GM18861 (cell line): Measurements from ENCODE around the gene YARS1.

Experiments
- ATAC-seq: cut with Tn5 transposase; IDR thresholded peaks from one replicate; pipeline ENCODE4 v1.9.1; 2021; ENCODE audit not compliant: unreplicated experiment

Gene YARS1

DNA sequence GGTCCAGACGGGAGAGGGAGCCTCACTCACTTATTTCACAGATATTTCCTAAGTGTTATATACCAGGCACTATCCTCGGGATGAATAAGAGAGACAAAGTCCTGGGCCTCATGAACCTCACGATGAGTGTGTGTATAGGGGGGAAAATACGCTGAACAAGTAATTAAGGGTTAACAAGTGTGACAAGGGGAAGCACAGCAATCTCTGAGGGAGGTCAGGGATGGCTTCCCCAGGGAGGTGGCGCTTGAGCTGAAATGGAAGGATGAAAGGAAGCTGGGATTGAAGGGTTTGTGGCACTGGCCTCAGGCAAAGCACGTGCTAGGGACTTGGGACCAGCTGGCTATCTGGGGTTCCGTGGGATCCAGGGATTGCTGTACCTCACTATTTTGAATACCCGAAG, 68.2 kb downstream of the YARS1 start:
- ATAC-seq: no peak

DNA sequence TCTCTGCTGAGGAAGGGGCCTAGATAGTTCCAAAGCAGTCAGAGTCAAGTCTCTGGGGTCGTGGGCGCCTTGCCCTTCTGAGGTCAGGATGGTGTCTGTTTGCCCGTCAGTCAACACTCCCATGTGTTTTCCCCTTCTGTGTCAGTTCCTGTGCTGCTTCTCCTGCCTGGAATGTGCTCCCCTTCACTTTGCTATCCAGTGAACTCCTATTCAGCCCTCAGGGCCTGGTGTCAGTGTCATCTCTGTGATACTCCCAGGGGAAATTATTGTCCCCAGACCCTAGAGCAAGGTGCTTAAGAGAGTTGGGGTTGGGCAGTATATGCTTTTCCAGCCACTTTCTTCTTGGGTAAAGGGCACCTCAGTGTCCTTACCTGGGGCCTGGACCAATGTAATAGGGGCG, 68.8 kb downstream of the YARS1 start:
- ATAC-seq: no peak

DNA sequence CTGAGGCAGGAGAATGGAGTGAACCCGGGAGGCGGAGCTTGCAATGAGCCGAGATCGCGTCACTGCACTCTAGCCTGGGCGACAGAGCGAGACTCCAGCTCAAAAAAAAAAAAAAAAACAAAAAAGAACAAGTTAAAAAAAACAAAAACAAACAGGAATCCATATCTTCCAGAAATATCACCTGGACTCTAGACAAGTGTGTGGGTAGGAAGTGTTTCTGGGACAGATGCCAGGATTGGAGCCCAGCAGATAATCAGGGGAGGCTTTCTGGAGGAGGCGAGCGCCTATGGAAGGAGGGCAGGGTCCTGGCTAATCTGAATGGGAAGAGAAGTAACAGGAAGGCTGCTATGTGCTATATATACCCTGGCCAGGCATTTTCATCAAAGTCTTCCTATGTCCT, 71.0 kb downstream of the YARS1 start:
- no peak for ATAC-seq

DNA sequence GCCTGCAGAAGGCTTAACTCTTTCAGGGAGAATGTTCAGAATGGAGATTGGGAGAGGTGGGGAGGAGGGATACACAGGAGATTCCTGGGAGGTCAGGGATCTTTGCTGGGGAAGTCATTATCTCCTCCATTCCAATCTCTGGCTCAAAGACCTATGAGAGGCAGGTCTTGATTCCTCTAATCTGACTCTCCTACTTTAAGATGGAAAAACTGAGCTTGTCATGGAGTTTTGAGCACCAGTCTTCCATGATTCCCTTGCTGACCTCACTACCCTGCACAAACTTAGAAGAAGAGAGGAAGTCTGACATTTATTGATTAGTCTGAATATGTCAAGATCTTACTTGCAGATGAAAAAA, 73.1 kb downstream of the YARS1 start:
- no peak for ATAC-seq

DNA sequence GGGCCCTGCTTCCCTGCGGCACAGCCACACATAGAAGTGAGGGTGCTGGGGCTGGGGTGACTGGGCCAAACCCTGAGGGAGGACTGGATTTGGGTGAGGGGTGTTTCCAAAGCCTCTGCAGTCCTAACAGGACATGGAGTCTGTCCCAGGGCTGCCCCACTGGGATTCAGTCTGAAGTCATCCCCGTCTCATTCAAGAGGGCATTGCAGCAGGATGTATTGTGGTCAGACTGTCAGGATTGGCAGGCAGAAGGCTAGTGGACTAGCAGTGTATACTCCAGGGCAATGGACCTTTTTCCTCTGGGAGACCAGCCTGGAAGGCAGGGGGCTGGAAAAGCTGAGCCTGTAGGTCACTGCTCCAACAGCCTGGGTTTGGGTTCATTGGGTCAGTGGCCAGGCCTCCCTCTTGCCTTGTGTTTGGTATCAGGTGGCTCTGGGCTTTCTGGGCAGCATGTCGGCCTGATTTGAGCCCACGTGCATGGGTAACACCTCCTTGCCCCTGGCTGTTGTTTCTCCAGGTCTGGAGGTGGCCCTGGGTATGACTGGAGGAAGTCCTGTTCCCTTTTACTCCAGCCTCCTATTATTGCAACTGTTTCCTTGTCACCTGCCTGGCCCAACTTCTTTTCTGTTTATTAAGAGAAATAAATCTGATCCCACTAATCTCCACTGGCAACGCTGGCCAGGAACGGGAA, 73.6 kb downstream of the YARS1 start:
- ATAC-seq: no peak

DNA sequence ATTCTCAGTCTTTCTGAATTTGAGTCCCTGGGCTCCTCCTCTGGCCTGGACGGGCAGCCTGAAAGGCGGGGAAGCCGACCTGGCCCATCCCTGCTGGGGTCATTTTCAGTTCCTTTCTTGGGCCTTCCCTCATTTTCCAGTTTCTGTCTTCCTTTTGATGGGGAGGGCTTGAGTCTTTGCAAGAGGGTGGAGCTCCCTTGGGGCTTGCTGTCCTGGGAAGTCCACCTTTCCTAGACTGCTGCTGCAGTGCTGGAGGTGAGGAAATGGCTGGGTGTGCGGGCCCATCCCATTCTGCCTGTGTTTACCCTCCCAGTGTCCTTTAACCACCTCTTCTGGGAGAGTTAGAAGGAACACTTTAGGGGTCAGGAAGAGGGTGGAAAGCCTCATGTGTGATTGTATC, 74.2 kb downstream of the YARS1 start:
- no peak for ATAC-seq

DNA sequence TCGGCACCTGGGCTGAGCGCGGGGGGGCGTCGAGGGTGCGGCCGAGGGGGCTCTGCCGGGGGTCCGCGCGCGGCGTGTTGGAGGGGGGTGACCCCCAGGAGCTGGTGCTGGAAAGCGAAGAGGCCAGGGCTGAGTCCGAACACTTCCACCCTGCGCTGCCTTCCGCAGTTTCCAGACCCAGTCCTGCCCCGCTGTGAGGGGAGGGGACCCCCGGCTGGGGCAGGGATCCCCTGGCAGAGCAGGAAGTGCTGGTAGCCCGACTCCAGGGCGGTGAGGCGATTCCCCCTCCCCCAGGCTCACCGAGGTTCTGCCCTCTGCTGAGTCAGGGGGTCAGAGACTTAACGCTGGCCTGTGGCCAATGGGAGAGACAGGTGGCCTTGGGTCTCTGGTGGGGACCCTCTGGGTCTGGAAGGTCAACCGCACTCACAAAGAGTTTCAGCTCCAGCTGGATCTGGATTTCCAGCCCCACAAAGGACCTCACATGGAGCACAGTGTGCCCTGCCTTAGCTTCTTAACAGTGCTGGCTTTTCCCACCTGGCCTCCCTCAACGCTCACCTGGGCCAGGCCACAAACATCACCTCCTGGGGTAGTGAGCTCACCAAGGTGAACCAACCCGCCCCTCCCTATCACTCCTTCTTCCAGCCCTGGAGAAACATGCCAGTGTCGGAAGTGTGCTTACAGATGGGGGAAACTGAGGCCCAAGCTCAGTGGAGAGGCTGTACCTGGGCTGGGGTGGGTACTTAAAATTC, 74.8 kb downstream of the YARS1 start:
- no peak for ATAC-seq

DNA sequence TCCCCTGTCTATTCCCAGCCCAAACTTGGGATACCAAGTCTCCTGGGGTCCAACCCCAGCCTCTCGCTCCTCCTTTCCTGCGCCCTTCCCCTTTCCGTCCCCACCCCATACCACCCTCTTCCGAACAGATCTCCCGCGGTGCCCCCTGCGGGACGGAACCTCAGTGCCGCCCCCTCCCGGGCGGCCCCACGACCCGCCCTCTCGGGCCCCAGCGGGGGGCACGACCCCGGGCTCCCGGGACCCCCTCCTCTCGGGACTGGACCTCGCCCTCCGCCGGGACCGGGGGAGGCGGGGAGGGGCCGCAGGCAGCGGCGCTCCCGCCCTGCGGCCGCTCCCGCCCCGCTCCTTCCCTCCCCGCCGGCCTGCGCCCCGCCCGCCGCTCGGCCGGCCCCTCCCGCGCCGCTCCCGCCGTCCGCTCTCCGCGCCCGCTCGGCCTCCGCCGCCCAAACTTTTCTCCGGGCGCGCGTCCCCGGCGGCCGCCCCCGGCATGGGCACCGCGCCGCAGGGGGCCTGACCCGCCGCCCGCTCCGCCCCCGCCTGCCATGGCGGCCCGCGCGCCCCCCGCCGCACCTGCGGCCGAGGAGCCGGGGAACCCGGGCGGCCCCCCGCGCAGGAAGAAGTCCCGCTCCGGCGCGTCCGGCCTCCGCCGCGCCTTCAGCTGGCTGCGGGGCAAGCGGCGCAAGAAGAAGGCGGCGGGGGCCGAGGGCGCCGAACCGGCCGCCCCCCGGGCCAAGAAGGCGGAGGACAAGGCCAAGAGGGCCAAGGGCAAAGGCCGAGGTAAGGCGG, 75.6 kb downstream of the YARS1 start:
- ATAC-seq: no peak

DNA sequence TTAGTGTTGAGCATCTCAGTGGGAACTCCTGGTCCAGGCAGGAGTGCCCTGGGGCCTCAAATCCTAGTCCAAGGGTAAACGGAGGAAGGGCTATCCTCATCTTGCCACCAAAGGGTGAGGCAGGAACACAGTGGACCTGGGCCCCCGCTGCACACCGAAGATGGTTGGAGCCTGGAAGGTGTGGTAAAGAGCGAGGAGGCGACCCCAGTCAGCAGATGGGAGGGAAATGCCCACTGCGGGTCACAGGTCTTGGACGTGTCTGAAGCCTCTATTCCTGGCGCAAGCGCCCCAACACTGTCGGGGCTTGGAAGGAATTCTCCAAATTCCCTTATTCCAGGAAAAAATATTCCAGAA, 76.1 kb downstream of the YARS1 start:
- no peak for ATAC-seq

DNA sequence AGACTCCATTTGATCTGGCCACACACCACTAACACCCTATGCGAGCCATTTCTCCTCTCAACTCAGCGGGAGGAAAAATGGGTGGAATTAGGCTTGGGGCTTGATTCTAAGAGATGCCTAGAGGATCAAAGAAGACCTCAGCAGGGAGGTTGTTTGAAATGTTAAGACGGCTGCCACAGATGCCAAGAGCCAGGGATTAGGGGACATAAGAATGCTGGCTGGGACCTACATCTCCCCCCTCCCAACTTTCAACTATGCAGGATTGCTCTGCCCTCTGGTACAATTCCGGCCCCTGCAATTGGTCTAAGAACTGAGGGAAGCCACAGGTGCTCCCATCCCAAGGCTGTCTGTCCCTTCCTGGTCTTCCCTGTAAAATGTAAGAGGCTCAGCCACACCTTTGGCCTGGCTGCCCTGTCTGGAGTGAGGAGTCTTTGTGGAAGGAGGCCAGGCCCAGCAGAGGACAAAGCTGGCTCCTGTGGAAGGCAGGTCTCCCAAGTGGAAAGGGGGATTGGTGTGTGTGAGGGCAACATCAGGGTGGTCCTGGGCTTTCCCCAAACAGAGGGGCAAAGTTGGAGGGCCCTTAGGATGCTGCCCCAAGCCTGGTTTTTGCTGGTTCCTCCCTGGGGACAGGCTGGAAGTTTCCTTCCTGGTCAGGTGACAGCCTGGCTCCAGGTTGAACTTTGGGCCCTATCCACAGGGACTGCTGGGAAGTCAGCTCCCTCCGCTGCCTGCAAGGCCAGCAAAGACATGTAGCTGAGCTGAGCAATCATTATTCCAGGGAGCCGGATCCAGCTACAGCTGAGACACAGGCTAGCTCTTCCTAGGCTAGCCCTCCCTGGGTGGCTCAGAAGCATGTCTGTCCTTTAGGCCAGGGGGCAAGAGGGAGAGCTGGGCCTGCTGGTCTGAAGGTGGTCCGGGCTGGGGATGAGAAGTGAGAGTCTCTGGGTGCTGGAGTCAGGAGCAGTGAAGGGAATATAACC, 80.1 kb downstream of the YARS1 start:
- ATAC-seq: no peak

DNA sequence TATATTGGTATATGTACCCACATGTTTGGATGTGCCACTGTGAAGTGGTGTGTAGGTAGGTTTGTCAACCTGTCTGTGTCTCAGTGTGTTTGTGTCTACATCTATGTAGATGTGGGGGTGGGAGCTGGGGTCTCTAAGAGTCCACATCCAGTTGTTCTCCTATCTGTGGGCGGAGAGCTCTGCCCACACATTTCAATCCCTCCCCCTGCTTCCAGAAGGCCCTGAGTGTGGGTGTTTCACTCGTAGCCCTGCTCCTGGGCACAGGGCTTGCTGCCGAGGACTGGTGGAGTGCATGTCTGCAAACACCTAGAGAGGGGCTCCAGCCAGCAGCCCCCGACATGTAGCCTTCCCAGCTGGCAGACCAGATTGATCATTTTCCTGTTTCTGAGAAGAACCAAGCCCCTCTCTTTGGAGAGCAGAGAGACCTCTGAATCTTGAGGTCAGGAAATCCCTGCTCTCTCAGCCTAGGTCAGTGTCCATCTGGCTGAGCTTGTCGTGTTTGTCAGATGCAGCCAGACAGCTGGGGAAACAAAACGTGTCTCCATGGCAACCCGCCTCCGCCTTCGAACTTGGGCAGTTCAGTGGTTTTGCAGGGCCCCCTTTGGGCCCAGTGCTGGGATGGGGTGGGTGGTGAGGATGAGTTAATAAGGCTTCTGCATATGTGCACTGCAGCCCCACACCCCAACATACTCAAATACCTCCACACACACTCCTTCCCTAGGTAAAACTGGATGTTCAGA, 83.4 kb downstream of the YARS1 start:
- no peak for ATAC-seq

DNA sequence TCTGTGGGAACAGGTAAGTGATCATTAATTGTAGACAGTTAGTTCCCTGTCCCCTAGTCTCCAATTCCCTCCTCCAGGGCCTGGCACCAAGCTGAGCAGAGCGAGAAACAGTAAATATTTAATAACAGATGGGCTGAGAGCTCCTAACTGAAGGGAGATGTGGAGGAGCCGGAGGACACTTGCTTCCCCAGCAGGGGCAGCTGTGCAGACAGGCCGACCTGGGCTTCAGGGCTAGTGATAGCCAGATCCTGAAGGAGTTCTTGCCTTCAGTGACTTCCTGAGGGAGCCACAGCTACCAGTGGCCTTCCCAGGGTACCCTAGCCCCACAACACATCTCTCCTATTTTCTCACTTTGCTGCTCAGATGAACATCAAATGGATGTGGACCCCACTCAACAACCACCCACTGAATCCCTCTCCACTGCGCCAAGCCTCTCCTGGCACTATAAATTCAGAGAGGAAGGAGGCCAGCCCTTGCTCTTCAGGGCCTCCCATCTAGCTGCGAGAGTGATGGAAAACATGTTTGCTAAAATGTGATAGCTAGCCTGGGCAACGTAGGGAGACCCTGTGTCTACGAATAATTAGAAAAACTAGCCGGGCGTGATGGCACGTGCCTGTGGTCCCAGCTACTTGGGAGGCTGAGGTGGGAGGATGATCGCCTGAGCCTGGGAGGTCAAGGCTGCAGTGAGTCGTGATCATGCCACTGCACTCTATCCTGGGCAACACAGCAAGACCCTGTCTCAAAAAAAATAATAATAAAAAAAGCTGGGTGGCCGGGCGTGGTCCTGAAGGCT, 87.7 kb downstream of the YARS1 start:
- no peak for ATAC-seq

DNA sequence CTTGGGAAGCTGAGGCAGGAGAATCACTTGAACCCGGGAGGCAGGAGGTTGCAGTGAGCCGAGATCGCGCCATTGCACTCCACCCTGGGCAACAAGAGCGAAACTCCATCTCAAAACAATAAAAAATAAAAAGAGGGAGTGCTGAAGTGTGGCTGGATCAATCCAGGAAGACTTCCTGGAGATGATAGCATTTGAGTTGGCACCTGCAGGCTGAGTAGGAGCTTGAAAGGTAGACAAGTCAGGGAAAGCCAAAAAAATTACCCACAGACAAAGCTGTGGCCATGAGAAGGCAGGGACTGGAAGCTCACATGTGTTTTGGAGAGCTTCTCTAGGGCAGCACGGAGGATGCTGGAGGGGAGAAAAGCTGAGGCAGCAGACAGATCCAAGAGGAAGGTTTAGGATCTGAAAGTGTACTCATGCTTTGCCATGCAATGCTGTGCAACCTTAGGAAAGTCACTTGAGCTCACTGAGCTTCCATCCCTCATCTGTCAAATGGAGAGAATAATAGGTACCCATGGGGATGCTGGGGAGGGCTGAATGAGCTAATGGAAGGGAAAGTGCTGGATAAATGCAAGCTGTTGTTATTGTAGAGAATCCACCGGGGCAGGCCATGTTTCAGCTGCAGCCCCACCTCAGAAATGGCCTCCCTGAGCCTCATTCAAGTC, 88.6 kb downstream of the YARS1 start:
- ATAC-seq: no peak

DNA sequence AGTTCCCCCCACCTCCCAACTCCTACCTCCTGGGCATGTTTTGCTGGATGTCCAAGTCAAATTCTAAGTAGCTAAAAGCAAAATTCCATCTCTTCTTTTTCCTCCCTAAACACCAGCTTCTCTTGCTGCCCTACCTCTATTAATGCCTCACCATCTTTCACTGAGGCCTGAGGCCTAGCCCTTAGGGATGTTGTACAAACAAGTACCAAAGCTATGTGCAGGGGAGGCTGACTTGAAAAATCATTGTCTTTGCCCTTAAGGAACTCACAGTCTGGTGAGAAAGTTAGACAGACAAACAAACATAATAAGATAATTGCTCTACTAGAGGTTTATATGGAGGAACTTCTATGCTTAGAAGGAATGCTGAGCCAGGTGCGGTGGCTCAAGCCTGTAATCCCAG, 89.3 kb downstream of the YARS1 start:
- no peak for ATAC-seq

DNA sequence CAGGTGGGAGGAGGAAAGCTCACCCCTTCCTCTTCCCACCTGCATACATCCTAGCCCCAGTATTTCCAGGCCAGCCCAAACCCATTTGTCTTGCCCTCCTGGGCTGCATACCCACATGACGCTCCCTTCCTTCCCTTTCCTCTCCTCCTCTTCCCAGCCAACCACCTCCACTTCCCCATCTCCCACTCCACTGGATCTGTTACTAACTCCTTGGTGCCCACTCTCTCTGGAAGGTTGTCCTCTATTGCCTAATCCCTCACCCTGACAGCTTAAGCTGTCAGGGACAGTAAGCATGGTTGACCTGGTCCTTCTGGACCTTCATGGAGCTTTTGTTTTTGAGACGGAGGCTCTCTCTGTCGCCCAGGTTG, 91.6 kb downstream of the YARS1 start:
- no peak for ATAC-seq
